IMR-90 (cell line): ENCODE results near the gene LYSMD3.

Experiments
- CEBPB ChIP-seq: IDR thresholded peaks from 2 replicates; pipeline ENCODE4 v1.6.1; 2012; ENCODE audit warnings: low read depth, low read length, improper control_type of control experiment
- CHD1 ChIP-seq: IDR thresholded peaks from 2 replicates; pipeline ENCODE4 v1.6.1; 2012; ENCODE audit warnings: low read depth, low read length, improper control_type of control experiment
- CTCF ChIP-seq: conservative IDR thresholded peaks from 2 replicates; pipeline ENCODE4 v1.5.1; 2012; ENCODE audit warnings: mild to moderate bottlenecking, low read depth, low read length, improper control_type of control experiment
- ELK1 ChIP-seq: fragments of 150-350 bp; IDR thresholded peaks from 2 replicates; pipeline ENCODE4 v1.6.1; 2016; ENCODE audit warnings: low read depth, mild to moderate bottlenecking, low read length, moderate library complexity, borderline replicate concordance
- MAFK ChIP-seq: IDR thresholded peaks from 2 replicates; pipeline ENCODE4 v1.6.1; 2012; ENCODE audit warnings: low read depth, low read length, improper control_type of control experiment
- MXI1 ChIP-seq: IDR thresholded peaks from 2 replicates; pipeline ENCODE4 v1.6.1; 2012; ENCODE audit warnings: low read depth, mild to moderate bottlenecking, low read length, moderate library complexity, borderline replicate concordance
- NFE2L2 ChIP-seq: fragments of 150-350 bp; IDR thresholded peaks from 2 replicates; pipeline ENCODE4 v1.6.1; 2016; ENCODE audit warnings: low read depth, mild to moderate bottlenecking, low read length
- POLR2A ChIP-seq: IDR thresholded peaks from 2 replicates; pipeline ENCODE4 v1.6.1; 2012; ENCODE audit warnings: mild to moderate bottlenecking, low read depth, low read length
- RAD21 ChIP-seq: IDR thresholded peaks from 2 replicates; pipeline ENCODE4 v1.6.1; 2012; ENCODE audit warnings: low read length, improper control_type of control experiment
- RFX5 ChIP-seq: IDR thresholded peaks from 2 replicates; pipeline ENCODE4 v1.8.0; 2012; ENCODE audit warnings: low read depth, mild to moderate bottlenecking, low read length, moderate library complexity
- USF2 ChIP-seq: fragments of 150-350 bp; IDR thresholded peaks from 2 replicates; pipeline ENCODE4 v1.6.1; 2017; ENCODE audit warnings: mild to moderate bottlenecking, antibody characterized with exemption, low read length, low read depth

GRCh38 chr5:90571147-90571773, 41.9 kb upstream of the LYSMD3 start:
- TF ChIP-seq RFX5, result no peak
- no peak for TF ChIP-seq CTCF
- TF ChIP-seq POLR2A, result no peak
- no peak for TF ChIP-seq NFE2L2
- no peak for TF ChIP-seq ELK1
- no peak for TF ChIP-seq MXI1
- TF ChIP-seq USF2, result no peak
- no peak for TF ChIP-seq CEBPB
- TF ChIP-seq MAFK, result no peak
- TF ChIP-seq RAD21, result no peak
- no peak for TF ChIP-seq CHD1
